Hypothalamus (tissue), 51 donors: ENCODE results near the gene PRKAR2B.
"Not testable (repeated sequence)": the region's sequence is repeated elsewhere in the genome, so short reads cannot be mapped to it uniquely, and the experiment has no call there.

Experiments used
- DNase-seq, 51 donors: peaks; one replicate each; lab custom pipeline; 2025; lab: John Stamatoyannopoulos, UW

Gene PRKAR2B

DNA sequence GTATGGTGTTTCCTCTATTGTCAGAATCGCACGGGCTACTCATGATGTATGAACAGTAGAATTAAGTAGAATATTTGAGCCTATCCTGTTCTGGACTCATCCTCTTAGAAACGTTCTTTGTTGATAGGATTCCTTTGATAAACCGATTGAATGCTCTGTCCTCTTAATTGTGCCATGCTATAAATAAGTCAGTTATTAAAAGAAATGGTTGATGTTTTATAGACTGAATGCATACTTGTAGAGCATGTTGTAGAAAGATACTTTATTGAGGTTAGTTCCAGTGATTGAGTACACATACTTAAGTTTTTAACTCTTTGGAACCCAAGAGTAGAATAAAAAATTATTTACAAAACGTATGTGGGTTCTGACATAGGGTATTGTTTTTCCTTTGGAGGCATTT lies 69.4 kb downstream of the PRKAR2B start:
- no peak for DNase-seq

GRCh38 chr7:107115114-107115513 lies 70.6 kb downstream of the PRKAR2B start:
- DNase-seq = no peak

DNA sequence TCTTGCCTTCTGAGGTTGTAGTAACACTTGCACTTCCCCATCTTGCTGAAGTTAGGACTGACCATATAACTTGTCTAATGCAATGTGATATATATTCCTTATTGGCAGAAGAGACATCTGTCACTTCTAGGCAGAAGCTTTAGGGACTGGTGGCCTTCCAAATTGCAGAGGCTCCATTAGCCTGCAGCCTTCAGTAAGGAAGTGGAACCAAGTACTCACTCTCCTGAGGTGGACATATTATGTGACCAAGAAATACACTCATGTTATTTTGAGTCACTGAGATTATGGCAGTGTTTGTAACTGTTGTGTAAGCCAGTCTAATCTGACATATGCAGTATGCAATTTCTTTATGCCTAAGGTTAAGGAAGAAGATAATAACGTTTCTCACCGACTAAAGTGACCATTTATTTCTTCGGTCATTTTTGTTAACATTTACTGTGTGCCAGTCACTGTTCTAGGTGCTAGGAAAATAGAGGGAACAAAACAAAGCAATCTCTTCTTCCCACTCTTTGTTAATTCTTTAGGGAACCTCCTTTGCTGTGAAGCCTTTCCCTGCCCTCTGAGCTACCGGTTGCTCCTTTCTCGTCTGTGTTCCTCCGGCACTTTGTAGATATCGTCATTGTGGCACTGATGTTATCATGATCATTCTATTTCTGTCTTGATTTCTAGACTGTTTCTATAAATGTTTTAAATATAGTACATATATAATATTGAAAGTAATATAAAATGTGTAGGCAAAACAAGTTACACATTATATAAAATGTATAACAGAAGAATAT lies 71.4 kb downstream of the PRKAR2B start:
- no peak for DNase-seq

DNA sequence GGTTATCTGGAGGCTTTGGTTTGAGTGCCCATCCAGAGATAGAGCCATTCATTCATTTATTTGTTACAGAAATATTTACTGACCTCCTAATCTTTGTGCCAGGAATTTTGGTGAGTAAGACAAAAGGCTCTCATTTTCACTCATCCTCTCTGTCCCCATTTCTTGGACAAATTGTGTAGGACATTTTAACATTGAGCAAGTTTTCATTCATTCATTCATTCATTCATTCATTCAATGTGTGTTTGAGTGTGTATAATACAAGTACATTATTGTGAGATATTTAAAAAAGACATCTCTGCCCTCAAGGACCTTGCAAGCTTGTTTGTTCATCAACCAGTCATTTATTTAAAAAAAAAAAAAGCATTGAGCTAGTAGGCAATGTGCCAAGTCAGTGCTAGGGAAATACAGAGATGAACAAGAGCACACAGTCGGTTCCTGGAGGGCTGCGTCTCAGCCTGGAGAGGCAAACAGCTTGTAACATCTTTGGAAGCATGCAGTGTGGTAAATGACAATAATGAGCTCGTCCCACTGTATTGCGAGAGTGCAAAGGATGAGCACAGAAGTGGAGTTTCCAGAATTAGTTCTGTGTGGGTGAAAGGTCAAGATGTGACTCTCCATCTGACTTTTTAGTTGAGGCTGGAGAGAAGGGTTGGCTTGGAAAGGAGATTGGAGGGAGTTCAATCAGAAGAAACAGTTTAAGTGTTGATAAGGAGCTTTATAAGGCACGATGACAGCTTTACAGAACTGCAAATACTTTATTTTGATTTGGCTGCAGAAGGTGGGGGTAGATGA lies 73.8 kb downstream of the PRKAR2B start:
- no peak for DNase-seq

GRCh38 chr7:107119376-107120105 lies 75.0 kb downstream of the PRKAR2B start:
- DNase-seq = no peak

DNA sequence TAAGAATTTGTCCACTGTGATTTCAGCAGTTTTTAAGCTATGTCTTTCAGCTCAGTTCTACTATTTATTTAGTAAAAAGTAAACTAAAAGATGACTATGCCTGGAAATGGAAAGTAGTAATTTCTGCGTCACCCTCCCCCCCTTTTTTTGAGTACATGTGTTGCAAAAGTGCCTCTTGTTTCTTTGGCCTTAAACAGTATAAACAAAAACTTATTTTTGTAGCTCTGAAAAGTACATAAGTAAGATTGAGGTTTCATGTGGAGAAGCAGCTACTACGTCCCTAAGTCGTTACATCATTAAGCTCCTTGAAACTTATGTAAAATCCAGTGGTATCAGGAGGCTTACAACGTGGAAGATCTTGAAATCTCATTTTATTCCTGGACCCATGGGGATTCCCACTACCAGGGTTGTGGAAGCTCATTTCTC lies 78.0 kb downstream of the PRKAR2B start:
- no peak for DNase-seq

DNA sequence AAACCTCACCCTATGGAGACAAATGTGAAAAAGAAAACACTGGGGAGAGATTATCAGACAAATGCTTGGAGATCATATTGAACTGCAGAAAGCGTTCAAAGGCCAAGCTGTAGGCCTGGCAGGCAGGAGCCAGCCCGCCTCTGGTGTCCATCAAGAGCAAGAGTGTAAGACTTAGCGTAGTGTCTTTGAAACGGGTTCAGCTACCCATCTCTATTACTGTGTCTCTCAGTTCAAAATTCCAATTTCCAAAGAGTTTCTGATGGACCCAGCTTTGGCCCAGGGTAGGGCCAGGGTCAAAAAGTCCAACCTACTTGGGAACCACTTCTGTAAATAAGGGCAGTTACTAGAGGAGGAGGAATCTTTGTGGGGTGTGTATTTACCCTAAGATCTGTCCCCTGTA lies 78.9 kb downstream of the PRKAR2B start:
- DNase-seq = no peak

DNA sequence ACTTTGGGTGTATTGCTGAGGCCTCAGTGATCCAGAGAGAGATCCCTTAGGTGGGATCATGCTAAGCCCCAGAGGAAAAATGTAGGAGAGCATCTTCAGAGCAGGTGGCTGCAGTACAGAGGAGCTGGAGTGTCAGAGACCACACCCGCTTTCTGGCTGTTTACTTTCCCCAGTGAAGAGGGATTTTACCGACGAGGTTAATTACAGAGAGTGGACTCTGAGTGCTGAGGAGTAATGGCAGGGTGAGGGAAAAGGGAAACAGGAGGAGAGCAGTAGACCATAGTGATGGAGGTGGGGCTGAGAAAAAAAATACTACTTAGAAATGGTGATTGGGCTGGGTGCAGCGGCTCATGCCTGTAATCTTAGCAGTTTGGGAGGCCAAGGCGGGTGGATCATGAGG lies 81.0 kb downstream of the PRKAR2B start:
- no peak for DNase-seq

DNA sequence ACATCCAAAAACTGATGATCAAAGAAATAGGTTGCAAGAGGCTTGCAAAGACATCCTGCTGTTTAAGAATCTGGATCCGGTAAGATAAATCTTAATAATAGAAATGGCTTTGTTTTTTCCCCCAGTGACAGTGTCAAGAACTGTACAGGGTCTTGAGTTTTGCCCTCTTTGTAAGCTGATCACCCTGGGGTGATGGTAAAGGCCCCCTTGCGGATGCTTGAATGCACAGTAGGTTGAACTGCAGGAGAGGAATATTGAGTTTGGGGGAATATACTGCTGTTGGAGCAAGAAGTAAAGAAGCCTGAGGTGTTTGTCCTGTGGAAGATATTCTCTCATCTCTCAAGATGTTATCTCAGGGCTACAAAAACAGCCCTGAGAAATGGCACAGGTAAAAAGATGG lies 83.7 kb downstream of the PRKAR2B start:
- DNase-seq = no peak

GRCh38 chr7:107128748-107129147 lies 84.2 kb downstream of the PRKAR2B start:
- DNase-seq = no peak

- no peak for DNase-seq
Measured at GRCh38 chr7:107130487-107131220, 86.1 kb downstream of the PRKAR2B start.

DNA sequence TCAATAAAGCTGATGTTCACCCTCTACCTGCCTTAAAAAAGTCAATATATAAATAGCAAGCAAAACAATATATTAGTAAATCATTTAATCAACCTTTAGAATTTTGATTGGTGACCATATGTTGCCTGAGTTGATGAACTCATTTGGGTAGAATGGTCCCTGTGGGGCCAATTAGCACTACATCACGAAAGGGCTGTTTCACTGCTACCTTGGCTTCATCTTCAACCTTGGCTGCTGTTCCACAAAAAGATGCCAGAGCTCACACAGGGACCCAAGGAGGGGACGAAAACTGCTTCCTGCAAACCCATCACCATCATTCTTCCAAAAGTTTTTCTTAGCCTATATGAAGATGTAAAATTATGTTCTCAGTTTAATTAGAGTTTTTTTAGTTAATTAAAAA lies 88.9 kb downstream of the PRKAR2B start:
- no peak for DNase-seq

DNA sequence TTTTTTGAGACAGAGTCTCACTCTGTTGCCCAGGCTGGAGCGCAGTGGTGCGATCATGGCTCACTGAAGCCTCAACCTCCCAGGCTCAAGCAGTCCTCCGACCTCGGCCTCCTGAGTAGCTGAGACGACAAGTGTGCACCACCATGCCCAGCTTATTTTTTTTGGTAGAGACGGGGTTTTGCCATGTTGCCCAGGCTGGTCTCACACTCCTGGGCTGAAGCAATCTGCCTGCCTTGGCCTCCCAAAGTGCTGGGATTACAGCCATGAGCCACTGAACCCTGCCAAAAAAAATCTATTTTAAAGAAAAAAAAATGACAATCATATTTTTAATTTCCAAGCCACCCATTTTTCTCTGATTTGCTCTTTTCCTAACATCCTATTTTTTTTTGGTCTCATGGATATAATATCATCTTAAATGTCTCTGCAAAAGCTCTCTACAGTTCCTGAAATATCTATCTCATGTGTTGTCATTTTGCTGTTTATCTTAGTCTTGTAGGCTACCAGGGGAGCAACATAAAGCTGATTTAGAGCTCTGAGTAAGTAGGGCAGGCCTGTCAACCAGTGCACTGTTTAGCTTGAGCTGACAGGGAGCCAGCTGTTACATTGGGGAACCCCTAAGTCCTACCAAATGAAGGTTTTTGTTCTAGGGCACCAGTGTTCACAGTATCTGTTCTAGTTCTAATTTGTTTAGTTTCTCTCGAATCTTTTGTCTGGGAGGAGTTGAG lies 94.4 kb downstream of the PRKAR2B start:
- DNase-seq = no peak

GRCh38 chr7:107143875-107144274 lies 99.4 kb downstream of the PRKAR2B start:
- DNase-seq = not testable (repeated sequence)

DNA sequence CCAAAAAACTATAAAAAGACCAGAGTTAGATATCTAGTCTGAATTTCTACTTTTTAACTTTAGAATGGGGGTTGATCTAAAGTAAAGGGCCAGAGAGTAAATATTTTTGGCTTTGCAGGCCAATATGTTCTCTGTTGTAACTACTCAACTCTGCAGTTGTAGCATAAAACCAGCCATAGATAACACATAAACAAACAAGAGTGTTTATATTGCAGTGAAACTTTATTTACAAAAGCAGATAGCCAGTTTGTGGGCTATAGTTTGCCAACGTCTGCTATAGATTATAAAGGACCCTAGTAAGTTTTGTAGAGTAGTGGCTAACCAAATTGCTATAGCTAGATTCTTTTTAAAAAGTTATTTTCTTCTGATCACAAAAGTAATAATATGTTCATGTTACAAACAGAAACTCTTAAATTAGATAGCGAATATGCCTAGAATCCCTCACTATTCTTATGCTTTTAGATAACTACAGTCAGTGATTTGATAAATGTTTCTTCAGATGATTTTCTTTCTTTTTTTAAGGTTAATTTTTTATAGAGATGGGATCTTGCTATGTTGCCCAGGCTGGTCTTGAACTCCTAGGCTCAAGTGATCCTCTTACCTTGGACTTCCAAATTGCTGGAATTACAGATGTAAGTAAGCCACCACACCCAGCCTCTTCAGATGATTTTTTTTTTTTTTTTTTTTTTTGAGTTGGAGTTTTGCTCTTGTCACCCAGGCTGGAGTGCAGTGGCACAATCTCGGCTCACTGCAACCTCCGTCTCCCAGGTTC lies 100.7 kb downstream of the PRKAR2B start:
- no peak for DNase-seq

- peak in 15 of 51 donors; percentile 0 to 63 (median 8) for DNase-seq
Measured at GRCh38 chr7:107147464-107148393, 103.2 kb downstream of the PRKAR2B start.

DNA sequence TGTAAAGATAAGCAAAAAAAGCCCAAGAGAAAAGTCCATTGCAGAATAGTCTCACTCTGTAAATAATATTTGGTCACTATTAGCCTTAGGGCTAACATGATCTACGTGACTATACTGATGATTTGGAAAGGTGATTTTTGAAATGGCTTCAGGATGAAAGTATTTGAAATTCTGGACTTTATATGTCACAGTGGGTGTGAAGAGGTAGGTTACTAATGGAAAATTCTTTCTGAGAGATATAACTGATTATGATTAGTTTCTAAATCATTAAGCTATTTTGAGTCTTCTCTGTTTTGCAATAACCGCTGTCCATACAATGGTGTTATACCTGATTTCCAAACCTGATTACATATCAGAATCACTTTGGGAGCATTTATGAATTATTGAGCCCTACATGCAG lies 104.2 kb downstream of the PRKAR2B start:
- no peak for DNase-seq

DNA sequence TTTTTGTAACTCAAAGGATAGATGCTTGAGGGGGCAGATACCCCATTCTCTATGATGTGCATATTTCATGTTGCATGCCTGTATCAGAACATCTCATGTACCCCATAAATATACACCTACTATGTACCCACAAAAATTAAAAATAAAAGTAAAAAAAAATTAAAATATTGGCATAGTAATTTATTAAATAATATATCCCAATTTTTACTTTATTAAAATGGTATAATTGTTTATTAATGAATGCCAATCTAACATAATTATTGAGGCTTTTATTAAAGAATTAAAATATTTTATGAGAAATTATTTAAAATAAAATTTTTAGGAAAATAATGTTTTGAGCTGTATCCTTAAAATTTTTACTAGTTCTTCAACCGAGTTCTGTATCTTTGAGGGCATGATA lies 105.4 kb downstream of the PRKAR2B start:
- no peak for DNase-seq
